Measurements from ENCODE around the gene EYS. TPM values are rescaled to one million over a fixed set of nuclear protein-coding genes. Genes with fewer than 3 reads are reported as not detected.

The EYS gene
- total RNA-seq, 1 experiment from 2014 or later = not detected

- no TSS peak for BruUV-seq (replicated peaks)
- intact Hi-C loops (cut with micrococcal nuclease; ENCODE audit: unreplicated experiment) = no loop called here
Observed at GRCh38 chr6:64040113-64040512, 1666.9 kb downstream of the EYS start.

GRCh38 chr6:64037427-64037826 lies 1669.6 kb downstream of the EYS start:
- H3K36me3 Mint-ChIP-seq (ENCODE audit: insufficient read depth, unreplicated experiment) = no peaks in the 10 kb centered on the region
- H3K4me1 Mint-ChIP-seq (ENCODE audit: low read depth, unreplicated experiment) = peaks cover 23% of the 10 kb centered on the region
- DNase-seq = no peak
- no peak overlapping the region for H3K27ac Mint-ChIP-seq (ENCODE audit: unreplicated experiment)
- H3K9me3 ChIP-seq = no peaks in the 10 kb centered on the region; the same call in 1 of the 2 replicates
- no TSS peak for BruUV-seq (replicated peaks)
- H3K4me3 ChIP-seq (ENCODE audit: low read depth, low read length) = no peak overlapping the region
- ChIA-PET POLR2A (no interaction called here), CTCF (no interaction called here)
- H3K27me3 ChIP-seq (replicated peaks; ENCODE audit: control insufficient read depth, insufficient read depth, low read length) = no peaks in the 10 kb centered on the region
- peaks cover 16% of the 10 kb centered on the region for H3K4me1 ChIP-seq
- TF ChIP-seq CTCF (IDR thresholded peaks at IDR 0.05; ENCODE audit: insufficient read depth in 1 of 2, low read depth in 1 of 2, low read length in 1 of 2, severe bottlenecking in 1 of 2, unreplicated experiment in 1 of 2) = no peak
- no peaks in the 10 kb centered on the region for H3K27me3 Mint-ChIP-seq (ENCODE audit: insufficient read depth, unreplicated experiment)
- no peak overlapping the region for H3K4me3 Mint-ChIP-seq (ENCODE audit: unreplicated experiment)
- intact Hi-C loops (cut with micrococcal nuclease; ENCODE audit: unreplicated experiment) = loop anchor here (5.0 kb wide), 1 partner anchor 220 kb away; no protein-coding TSS in a partner anchor
- no peaks in the 10 kb centered on the region for H3K36me3 ChIP-seq (ENCODE audit: control insufficient read depth, insufficient read depth, low read length)
- H3K9me3 Mint-ChIP-seq (ENCODE audit: unreplicated experiment) = no peaks in the 10 kb centered on the region

More at GRCh38 chr6:64040113-64040512, 1666.9 kb downstream of the EYS start:
- Histone ChIP-seq H3K4me3 (ENCODE audit: low read depth, low read length) (no peak overlapping the region), H3K9me3 (no peaks in the 10 kb centered on the region), H3K4me1 (peaks cover 7% of the 10 kb centered on the region), H3K36me3 (ENCODE audit: control insufficient read depth, insufficient read depth, low read length) (no peaks in the 10 kb centered on the region), H3K27me3 (replicated peaks; ENCODE audit: control insufficient read depth, insufficient read depth, low read length) (no peaks in the 10 kb centered on the region)
- TF ChIP-seq CTCF (IDR thresholded peaks at IDR 0.05; ENCODE audit: insufficient read depth in 1 of 2, low read depth in 1 of 2, low read length in 1 of 2, severe bottlenecking in 1 of 2, unreplicated experiment in 1 of 2) = no peak
- H3K9me3 Mint-ChIP-seq (ENCODE audit: unreplicated experiment) = no peaks in the 10 kb centered on the region
- H3K4me1 Mint-ChIP-seq (ENCODE audit: low read depth, unreplicated experiment) = peaks cover 10% of the 10 kb centered on the region
- H3K27ac Mint-ChIP-seq (ENCODE audit: unreplicated experiment) = no peak overlapping the region
- ChIA-PET POLR2A (no interaction called here), CTCF (no interaction called here)
- H3K36me3 Mint-ChIP-seq (ENCODE audit: insufficient read depth, unreplicated experiment) = no peaks in the 10 kb centered on the region
- H3K27me3 Mint-ChIP-seq (ENCODE audit: insufficient read depth, unreplicated experiment) = no peaks in the 10 kb centered on the region
- no peak for DNase-seq
- no peak overlapping the region for H3K4me3 Mint-ChIP-seq (ENCODE audit: unreplicated experiment)

GRCh38 chr6:64034910-64035655 lies 1671.9 kb downstream of the EYS start:
- peaks cover 4% of the 10 kb centered on the region for H3K9me3 Mint-ChIP-seq (ENCODE audit: unreplicated experiment)
- H3K4me1 ChIP-seq = peaks cover 16% of the 10 kb centered on the region
- H3K36me3 ChIP-seq (ENCODE audit: control insufficient read depth, insufficient read depth, low read length) = no peaks in the 10 kb centered on the region
- no TSS peak for BruUV-seq (replicated peaks)
- peak in 1 of 2 experiments; percentile 31 for DNase-seq
- ChIA-PET POLR2A (no interaction called here), CTCF (no interaction called here)
- peaks cover 23% of the 10 kb centered on the region for H3K4me1 Mint-ChIP-seq (ENCODE audit: low read depth, unreplicated experiment)
- intact Hi-C loops (cut with micrococcal nuclease; ENCODE audit: unreplicated experiment) = loop anchor here (1.0 to 5.0 kb wide), 2 partner anchors 49 to 222 kb away; no protein-coding TSS in a partner anchor
- H3K4me3 ChIP-seq (ENCODE audit: low read depth, low read length) = no peak overlapping the region
- no peak for TF ChIP-seq CTCF (IDR thresholded peaks at IDR 0.05; ENCODE audit: insufficient read depth in 1 of 2, low read depth in 1 of 2, low read length in 1 of 2, severe bottlenecking in 1 of 2, unreplicated experiment in 1 of 2)
- no peaks in the 10 kb centered on the region for H3K27me3 Mint-ChIP-seq (ENCODE audit: insufficient read depth, unreplicated experiment)
- H3K9me3 ChIP-seq = no peaks in the 10 kb centered on the region; the same call in 1 of the 2 replicates
- H3K4me3 Mint-ChIP-seq (ENCODE audit: unreplicated experiment) = no peak overlapping the region
- H3K36me3 Mint-ChIP-seq (ENCODE audit: insufficient read depth, unreplicated experiment) = no peaks in the 10 kb centered on the region
- peak overlapping the region; percentile 42 for H3K27ac Mint-ChIP-seq (ENCODE audit: unreplicated experiment)
- H3K27me3 ChIP-seq (replicated peaks; ENCODE audit: control insufficient read depth, insufficient read depth, low read length) = no peaks in the 10 kb centered on the region

All from Caco-2 (cell line).